ENCODE measurements around the gene CDK11A. TPM values are rescaled to one million over a fixed set of nuclear protein-coding genes. Genes with fewer than 3 reads are reported as not detected.

CDK11A gene
- 9.2 and 11.0 TPM in 2 replicates for total RNA-seq

DNA sequence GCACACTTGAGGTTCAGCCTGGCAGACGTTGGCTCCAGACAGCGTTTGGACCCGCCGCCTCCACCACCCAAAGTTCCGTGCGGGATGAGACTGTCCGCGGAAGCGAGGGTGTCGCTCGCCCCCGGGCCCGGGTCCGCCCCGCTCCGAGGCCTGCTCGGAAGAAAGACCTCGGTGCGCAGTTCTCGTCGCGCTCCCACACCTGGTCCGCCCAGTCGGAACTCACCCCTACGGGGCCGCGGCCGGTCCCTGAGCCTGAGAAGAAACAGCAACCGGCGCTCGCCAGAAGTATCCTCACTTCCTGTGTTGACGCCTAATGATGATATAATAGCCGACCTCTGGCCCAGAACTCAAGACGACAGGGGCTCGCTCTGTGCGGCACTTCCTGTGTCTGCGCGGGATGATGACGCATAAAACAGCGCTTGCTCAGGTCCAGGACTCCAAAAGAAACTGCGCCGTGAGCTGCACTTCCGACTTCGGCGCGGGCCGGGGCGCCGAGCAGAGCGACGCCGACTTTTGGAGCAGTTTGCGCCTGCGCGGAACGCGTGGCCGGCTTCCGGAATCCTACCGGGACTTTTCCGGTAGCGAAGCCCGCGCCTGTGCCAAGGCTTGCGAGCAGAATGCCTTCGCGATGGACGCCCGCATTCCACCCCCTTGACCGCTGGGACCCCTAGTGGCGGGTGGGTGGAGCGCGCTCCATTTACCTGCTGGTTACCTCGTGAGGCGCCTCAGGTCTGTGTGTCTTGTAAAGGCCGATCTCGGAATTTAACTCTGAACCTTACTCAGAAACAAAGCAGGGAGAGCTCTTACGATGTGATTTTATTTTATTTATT lies at the start of gene CDK11A:
CDK11A (minus strand) TSS at position 323 of the 830 bp plus-strand sequence. CDS start 1,539 bp downstream, outside the sequence.

GRCh38 chr1:1692714-1693647 lies 31.2 kb downstream of the CDK11A start, which contains the start of gene SLC35E2B:
Gene SLC35E2B, minus strand, starts transcription at chr1:1692795. Its CDS starts 16,096 bp downstream, at chr1:1676699.

DNA sequence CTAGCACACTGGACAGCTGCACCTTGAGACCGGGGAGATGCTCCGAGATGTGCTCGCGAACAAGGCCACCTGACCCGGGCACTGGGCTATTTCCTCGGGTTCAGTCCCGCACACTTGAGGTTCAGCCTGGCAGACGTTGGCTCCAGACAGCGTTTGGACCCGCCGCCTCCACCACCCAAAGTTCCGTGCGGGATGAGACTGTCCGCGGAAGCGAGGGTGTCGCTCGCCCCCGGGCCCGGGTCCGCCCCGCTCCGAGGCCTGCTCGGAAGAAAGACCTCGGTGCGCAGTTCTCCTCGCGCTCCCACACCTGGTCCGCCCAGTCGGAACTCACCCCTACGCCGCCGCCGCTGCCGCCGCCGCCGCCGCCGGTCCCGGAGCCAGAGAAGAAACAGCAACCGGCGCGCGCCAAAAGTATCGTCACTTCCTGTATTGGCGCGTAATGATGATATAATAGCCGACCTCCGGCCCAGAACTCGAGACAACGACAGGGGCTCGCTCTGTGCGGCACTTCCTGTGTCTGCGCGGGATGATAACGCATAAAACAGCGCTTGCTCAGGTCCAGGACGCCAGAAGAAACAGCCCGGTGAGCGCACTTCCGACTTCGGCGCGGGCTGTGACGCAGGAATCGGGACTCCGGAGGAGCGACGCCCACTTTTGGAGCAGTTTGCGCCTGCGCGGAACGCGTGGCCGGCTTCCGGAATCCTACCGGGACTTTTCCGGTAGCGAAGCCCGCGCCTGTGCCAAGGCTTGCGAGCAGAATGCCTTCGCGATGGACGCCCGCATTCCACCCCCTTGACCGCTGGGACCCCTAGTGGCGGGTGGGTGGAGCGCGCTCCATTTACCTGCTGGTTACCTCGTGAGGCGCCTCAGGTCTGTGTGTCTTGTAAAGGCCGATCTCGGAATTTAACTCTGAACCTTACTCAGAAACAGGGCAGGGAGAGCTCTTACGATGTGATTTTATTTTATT lies 65.3 kb downstream of the CDK11A start, which contains the start of gene CDK11B:
CDK11B (minus strand) TSS at position 422 of the 967 bp plus-strand sequence. CDS start 1,519 bp downstream, outside the sequence.

Other genes with a start within 250 kb of the CDK11A start
- gene ATAD3A, start 212.2 kb downstream of the CDK11A start, total RNA-seq, result 18.9 and 64.2 TPM in 2 replicates
- gene TMEM240, start 183.7 kb downstream of the CDK11A start, total RNA-seq, result 1.5 and 3.7 TPM in 2 replicates
- 71.9 and 130 TPM in 2 replicates for gene SSU72, start 149.5 kb downstream of the CDK11A start, total RNA-seq
- 1.3 and 1.7 TPM in 2 replicates for gene FNDC10, start 124.2 kb downstream of the CDK11A start, total RNA-seq
- 62.1 and 115 TPM in 2 replicates for gene MIB2, start 108.9 kb downstream of the CDK11A start, total RNA-seq
- gene MMP23B, start 92.2 kb downstream of the CDK11A start, total RNA-seq, result 8.1 and 10.7 TPM in 2 replicates
- 5.6 and 14.6 TPM in 2 replicates for gene CDK11B, start 65.4 kb downstream of the CDK11A start, total RNA-seq
- 20.7 and 26.8 TPM in 2 replicates for gene SLC35E2B, start 31.6 kb downstream of the CDK11A start, total RNA-seq
- gene NADK, start 54.1 kb upstream of the CDK11A start, total RNA-seq, result 31.6 and 39.3 TPM in 2 replicates
- 66.0 and 119 TPM in 2 replicates for gene GNB1, start 166.7 kb upstream of the CDK11A start, total RNA-seq
- gene CALML6, start 190.9 kb upstream of the CDK11A start, total RNA-seq, result 0.19 and 0.85 TPM in 2 replicates
- 0.19 TPM in 1 of 2 replicates, not detected in the other for gene TMEM52, start 194.9 kb upstream of the CDK11A start, total RNA-seq

Measured in regular cardiac myocyte (primary cell).